ENCODE measurements around the gene KCNE2.
A peak's percentile ranks its signal among the peaks of the same experiment; 100 is the strongest.

The KCNE2 gene

GRCh38 chr21:34335316-34335715, 28.5 kb upstream of the KCNE2 start:
- H3K4me3 ChIP-seq (ENCODE audit: low read length), result no peak overlapping the region
- peak; percentile 89 for DNase-seq (ENCODE audit: low read depth)
- no peak for TF ChIP-seq CTCF (conservative IDR thresholded peaks at IDR 0.05; ENCODE audit: low read length)

- TF ChIP-seq CTCF (conservative IDR thresholded peaks at IDR 0.05; ENCODE audit: low read length), result no peak
- peak; percentile 60 for DNase-seq (ENCODE audit: low read depth)
- H3K4me3 ChIP-seq (ENCODE audit: low read length), result no peak overlapping the region
Measured at GRCh38 chr21:34336245-34336644, 27.6 kb upstream of the KCNE2 start.

GRCh38 chr21:34336756-34337391, 26.9 kb upstream of the KCNE2 start:
- H3K4me3 ChIP-seq (ENCODE audit: low read length), result no peak overlapping the region
- TF ChIP-seq CTCF (conservative IDR thresholded peaks at IDR 0.05; ENCODE audit: low read length), result no peak
- DNase-seq (ENCODE audit: low read depth), result peak; percentile 74

- TF ChIP-seq CTCF (conservative IDR thresholded peaks at IDR 0.05; ENCODE audit: low read length), result no peak
- no peak for DNase-seq (ENCODE audit: low read depth)
- H3K4me3 ChIP-seq (ENCODE audit: low read length), result no peak overlapping the region
Measured at GRCh38 chr21:34337741-34338140, 26.1 kb upstream of the KCNE2 start.

- no peak overlapping the region for H3K4me3 ChIP-seq (ENCODE audit: low read length)
- no peak for TF ChIP-seq CTCF (conservative IDR thresholded peaks at IDR 0.05; ENCODE audit: low read length)
- DNase-seq (ENCODE audit: low read depth), result no peak
Measured at GRCh38 chr21:34338226-34338625, 25.6 kb upstream of the KCNE2 start.

GRCh38 chr21:34340061-34340460, 23.7 kb upstream of the KCNE2 start:
- DNase-seq (ENCODE audit: low read depth), result no peak
- H3K4me3 ChIP-seq (ENCODE audit: low read length), result no peak overlapping the region
- TF ChIP-seq CTCF (conservative IDR thresholded peaks at IDR 0.05; ENCODE audit: low read length), result no peak

GRCh38 chr21:34342476-34342875, 21.3 kb upstream of the KCNE2 start:
- no peak for DNase-seq (ENCODE audit: low read depth)
- no peak overlapping the region for H3K4me3 ChIP-seq (ENCODE audit: low read length)
- no peak for TF ChIP-seq CTCF (conservative IDR thresholded peaks at IDR 0.05; ENCODE audit: low read length)
